Breast epithelium (tissue), 3 donors: ENCODE measurements around the gene SPRR4.

Experiments
- CTCF ChIP-seq, 3 donors: fragments of 450-650 bp; IDR thresholded peaks; one replicate each; pipeline ENCODE4 v1.5.1; 2016 to 2017; ENCODE audit warnings: antibody characterized with exemption in 3 of 3, mild to moderate bottlenecking in 3 of 3, moderate library complexity in 3 of 3
- POLR2A ChIP-seq: fragments of 450-650 bp; IDR thresholded peaks from one replicate; pipeline ENCODE4 v1.6.1; 2016; ENCODE audit warnings: antibody characterized with exemption, mild to moderate bottlenecking, moderate library complexity
- POLR2AphosphoS5 ChIP-seq, 3 donors: sonication (generic); formaldehyde crosslinking; IDR thresholded peaks; one replicate each; pipeline ENCODE4 v1.6.1; 2017; ENCODE audit warnings: antibody characterized with exemption in 3 of 3

GRCh38 chr1:152961226-152961891 is 9.1 kb upstream of the SPRR4 start:
- TF ChIP-seq POLR2A, result no peak
- no peak for TF ChIP-seq CTCF (IDR thresholded peaks at IDR 0.05)
- TF ChIP-seq POLR2AphosphoS5 (IDR thresholded peaks at IDR 0.05), result no peak
